Femur (tissue), 1 donor: ENCODE results near the gene PTGES2.
"Not testable (repeated sequence)": the region's sequence is repeated elsewhere in the genome, so short reads cannot be mapped to it uniquely, and the experiment has no call there.

Experiments used
- DNase-seq: peaks from one replicate; pipeline ENCODE4 v3.0.0-alpha.2; 2017

PTGES2 gene

GRCh38 chr9:128118971-128119665 is 8.4 kb downstream of the PTGES2 start:
- peak; percentile 30 for DNase-seq

DNA sequence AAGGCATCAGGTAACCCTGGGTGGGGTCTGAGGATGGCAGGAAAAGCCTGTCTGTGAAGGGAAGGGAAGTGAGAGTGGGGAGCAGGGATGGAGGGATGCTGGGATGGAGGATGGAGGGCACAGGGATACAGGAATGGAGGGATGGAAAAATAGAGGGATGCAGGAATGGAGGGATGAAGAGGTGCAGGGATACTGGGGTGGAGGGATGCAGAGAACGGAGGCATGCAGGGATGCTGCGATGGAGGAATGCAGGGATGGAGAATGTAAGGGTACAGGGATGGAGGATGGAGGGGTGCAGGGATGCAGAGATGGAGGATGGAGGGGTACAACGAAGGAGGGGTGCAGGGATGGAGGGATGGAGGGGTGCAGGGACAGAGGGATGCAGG is 9.1 kb downstream of the PTGES2 start:
- peak; percentile 14 for DNase-seq

GRCh38 chr9:128117613-128118471 is 9.7 kb downstream of the PTGES2 start:
- DNase-seq = peak; percentile 96

DNA sequence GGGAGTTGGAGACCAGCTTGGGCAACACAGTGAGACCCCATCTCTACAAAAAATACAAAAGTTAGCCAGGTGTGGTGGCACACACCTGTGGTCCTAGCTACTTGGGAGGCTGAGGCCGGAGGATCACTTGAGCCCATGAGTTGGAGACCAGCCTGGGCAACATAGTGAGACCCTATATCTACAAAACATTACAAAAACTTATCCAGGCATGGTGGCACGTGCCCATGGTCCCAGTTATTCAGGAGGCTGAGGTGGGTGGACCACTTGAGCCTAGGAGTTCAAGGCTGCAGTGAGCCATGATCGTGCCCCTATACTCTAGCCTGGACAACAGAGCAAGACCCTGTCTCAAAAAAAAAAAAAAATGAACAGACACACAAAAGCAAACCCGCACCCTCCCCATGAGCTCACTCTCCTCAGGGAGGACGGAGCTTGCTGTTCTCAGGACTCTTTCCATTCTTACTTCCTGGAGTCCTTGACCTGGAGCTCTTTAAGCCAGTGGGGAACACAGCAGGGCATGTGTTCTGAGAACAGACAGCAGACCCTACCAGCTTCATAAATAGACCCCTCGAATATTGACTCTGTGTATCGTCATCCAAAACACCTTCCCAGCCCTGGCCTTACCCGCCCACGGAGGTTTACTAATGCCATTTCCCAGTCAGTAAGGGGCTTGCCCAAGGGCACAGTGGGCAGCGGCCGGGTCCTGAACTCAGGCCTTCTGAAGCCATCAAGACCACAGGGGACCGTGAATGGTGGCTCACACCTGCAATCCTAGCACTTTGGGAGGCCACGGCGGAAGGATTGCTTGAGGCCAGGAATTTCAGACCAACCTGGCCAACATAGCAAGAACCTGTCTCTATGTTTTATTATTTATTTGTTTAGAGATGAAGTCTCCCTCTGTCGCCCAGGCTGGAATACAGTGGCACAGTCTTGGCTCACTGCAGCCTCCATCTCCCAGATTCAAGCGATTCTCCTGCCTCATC is 11.1 kb downstream of the PTGES2 start:
- DNase-seq = peak; percentile 14

DNA sequence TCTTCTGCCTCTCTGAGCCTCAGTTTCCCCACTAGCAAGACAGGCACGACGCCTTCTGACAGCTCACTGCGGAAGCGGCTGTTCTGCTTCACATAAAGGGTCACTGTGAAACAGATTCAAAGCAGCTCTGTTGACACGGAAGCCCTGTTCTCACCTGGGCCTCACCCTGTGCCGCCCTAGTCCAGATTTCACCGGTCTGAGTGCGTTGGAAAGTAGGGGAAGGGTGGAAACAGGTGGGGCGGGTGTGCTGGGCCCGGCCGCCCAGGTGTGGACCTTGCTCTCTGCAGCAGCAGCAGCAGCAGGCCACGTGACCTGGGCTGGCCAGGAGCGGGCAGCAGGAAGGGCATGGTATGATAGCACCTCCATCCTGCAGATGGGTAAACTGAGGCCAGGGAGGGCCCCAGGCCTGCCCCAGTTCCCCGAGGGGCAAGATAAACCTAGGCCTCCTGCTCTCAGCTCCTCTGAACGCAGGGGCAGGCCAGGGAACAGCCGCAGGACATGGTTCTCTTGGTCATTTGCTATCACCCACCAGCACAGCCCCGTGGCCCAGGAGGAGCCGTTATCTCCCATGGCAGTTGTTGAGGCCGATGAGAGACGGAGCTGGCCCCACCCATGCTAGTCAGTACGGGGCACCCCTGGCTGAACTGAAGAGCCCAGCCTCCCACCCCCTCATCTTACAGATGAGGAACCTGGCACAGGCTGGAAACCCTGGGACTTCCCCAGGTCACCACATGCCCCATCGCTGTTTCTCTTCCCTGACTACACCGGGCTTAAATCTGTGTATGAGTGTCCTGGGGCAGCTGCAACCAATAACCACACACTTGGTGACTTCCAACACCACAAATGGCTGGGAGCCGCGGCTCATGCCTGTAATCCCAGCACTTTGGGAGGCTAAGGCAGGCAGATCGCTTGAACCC is 12.1 kb downstream of the PTGES2 start:
- peak; percentile 48 for DNase-seq

DNA sequence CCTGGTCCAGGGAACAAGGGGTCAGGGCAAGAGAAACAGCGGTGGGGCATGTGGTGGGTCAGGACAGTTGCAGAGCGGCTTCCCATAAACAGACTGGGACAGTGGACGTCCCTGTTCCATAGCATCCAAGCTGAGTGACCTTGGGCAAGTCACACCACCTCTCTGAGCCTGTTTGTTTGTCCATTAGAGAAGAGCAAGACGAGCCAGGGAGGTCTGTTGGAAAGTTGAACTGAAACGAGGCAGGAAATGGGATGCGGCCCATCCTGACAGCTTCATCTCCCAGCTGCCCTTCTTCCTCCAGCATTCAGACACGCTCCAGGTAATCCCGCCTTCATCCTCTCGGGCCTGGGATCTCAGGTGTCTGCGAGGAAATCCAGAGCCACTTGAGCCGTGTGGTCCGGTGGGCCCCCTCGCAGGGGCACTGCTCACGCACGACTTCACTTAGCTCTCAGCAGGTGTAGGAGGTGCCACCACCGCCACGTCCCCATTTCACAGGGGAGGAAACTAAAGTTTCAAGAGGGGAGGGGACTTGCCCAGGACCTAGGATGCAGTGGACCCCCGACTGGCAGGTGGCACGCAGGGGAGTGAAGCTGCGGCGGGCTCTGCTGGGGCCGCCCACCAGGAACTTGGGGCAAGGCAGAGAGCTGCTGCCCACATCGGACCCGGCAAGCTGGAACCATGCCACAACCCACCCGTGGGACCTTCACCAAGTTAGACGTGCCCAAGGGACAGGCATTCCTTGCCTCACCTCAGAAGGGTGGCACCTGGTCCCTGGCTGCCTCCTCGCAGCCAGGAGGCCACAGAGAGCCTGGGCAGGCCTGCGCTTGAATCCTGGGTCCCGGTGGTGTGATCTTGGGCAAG is 13.0 kb downstream of the PTGES2 start:
- no peak for DNase-seq

DNA sequence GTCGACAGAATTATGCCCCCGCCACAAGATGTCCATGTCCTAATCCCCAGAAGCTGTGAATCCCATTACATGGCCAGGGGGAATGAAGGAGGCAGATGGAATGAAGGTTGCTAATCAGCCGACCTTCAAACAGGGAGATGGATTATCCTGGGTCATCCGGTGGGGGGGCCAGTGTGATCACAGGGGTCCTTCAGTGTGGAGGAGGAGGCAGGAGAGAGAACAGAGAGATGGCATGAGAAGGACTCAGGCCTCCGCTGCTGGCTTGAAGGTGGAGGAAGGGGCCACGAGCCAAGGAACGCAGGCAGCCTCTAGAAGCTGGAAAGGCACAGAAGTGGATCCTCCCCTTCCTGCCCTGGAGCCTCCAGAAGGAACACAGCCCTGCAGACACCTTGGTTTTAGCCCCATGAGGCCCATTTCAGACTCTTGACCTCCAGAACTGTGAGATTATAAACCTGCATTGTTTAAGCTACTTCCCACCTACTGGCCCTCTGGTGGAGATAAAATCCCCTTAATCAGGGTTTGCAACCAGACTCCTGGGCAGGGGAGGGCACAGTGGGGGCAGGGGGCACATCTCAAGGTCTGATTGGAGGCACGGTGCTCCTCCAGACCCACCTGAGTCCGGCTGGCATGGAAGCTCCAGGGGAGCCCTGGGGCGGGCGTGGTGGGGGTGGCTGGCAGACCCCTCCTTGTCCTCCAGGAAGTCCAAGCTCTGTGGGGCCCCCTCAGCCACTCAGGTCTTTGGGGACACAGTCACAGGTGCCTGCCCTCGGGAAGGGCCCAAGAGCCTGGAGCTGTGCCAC is 13.8 kb downstream of the PTGES2 start:
- DNase-seq = no peak

DNA sequence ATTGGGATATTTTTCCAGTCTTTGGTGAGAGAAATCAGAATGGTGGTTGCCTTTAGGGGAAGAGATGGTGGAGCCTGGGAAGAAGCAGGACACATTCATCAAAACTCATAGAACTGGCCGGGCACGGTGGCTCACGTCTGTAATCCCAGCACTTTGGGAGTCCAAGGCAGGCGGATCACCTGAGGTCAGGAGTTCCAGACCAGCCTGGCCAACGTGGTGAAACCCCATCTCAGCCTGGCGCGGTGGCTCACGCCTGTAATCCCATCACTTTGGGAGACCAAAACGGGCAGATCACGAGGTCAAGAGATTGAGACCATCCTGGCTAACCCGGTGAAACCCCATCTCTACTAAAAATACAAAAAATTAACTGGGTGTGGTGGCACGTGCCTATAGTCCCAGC is 15.8 kb downstream of the PTGES2 start:
- not testable (repeated sequence) for DNase-seq

GRCh38 chr9:128109050-128109709 is 18.3 kb downstream of the PTGES2 start:
- DNase-seq = peak; percentile 23

- DNase-seq = no peak
Observed at GRCh38 chr9:128108269-128109049, 19.1 kb downstream of the PTGES2 start.

- DNase-seq = no peak
Observed at GRCh38 chr9:128107468-128108268, 19.9 kb downstream of the PTGES2 start.

GRCh38 chr9:128106940-128107467 is 20.5 kb downstream of the PTGES2 start:
- DNase-seq = no peak

DNA sequence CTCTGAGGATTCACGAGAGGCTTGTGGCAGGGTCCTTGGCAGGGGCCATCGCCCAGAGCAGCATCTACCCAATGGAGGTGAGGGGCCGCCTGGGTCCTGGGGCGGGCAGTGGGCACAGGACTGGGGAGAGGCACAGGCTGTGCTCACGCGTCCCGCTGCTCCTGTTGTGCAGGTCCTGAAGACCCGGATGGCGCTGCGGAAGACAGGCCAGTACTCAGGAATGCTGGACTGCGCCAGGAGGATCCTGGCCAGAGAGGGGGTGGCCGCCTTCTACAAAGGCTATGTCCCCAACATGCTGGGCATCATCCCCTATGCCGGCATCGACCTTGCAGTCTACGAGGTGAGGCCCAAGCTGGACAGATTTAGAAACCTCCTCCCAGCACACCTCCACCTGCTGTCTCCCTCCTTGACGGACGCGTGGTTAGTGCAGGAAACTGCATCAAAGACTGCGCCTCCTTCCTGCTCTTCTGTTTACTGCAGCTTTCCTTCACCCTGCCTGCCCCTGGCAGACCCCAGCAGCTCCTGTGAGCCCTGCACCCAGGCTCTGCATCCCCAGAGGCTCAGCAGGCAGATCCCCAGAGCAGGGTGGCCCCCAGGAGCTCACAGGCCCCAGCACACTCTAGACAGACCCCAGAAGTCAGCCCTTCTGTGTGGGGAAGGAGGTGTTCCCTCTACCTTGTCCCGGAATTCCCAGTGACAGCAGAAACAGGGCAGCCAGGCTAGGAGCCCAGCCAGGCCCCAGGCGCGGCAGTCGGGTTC is 21.2 kb downstream of the PTGES2 start:
- DNase-seq = no peak

GRCh38 chr9:128105538-128106175 is 21.9 kb downstream of the PTGES2 start:
- no peak for DNase-seq

DNA sequence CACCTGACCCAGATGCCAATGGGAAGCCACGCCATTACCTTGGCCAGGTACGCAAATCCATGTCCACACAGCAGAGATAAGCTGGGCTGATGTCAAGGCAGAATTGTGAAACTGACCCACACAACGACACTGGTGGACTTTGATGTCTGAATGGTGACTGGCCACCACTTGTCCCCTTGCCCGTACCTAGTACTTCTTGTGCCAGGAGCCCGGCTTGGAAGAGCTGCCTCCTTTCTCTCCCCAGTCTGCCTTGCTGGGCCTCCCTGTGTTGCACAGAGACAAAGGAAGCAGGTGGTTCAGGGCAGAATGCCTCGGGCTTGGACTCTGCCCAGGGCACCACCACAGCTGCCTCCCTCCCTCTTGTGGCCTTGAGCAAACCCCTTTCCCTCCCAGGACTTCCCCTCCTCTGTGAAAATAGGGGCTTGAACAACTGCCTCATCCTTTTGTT is 23.3 kb downstream of the PTGES2 start:
- DNase-seq = peak; percentile 62

DNA sequence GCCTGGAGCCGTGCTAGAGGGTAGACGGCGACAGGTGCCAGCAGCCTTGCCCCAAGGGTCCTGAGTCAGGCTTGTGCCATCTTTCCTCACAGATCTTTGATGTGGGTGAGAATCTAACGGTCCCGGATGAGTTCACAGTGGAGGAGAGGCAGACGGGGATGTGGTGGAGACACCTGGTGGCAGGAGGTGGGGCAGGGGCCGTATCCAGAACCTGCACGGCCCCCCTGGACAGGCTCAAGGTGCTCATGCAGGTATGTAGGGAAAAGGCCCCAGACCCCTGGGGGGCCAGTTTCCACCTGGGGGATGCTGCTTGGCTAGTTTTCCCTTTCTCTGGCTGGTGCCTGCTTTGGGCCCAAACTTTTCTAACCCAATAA is 24.0 kb downstream of the PTGES2 start:
- no peak for DNase-seq
